Right lobe of liver (tissue), 6 donors: ENCODE measurements around the gene FNIP2. TPM values are rescaled to one million over a fixed set of nuclear protein-coding genes. Genes with fewer than 3 reads are reported as not detected.

ENCODE experiments used
- ATAC-seq, 4 donors: fragments of 200-7000 bp; cut with Tn5 transposase; one replicate each; pipeline ENCODE4 v1.9.1; 2020; ENCODE audit warnings: mild to moderate bottlenecking in 4 of 4, moderate library complexity in 4 of 4
- DNase-seq, 3 donors: peaks; one replicate each; pipeline ENCODE4 v3.0.0-alpha.2; 2020
- H3K27ac ChIP-seq, 3 donors: fragments of 200-600 bp; one replicate each; pipeline ENCODE4 v1.8.0; 2022
- H3K27me3 ChIP-seq, 2 donors: fragments of 200-600 bp; one replicate each; pipeline ENCODE4 v1.8.0; 2022
- H3K36me3 ChIP-seq, 4 donors: fragments of 200-600 bp; sonication (generic) in 1 of 4; one replicate each; pipeline versions ENCODE4 v1.5.1 to v1.8.0; 2017 to 2022; ENCODE audit warnings: control low read depth in 1 of 4
- H3K4me1 ChIP-seq, 4 donors: fragments of 200-600 bp; sonication (generic) in 1 of 4; one replicate each; pipeline versions ENCODE4 v1.5.1 to v1.8.0; 2017 to 2022; ENCODE audit warnings: control low read depth in 1 of 4
- H3K4me3 ChIP-seq, 3 donors: fragments of 200-600 bp; one replicate each; pipeline ENCODE4 v1.8.0; 2022
- H3K9me3 ChIP-seq, 4 donors: fragments of 200-600 bp; sonication (generic) in 1 of 4; one replicate each; pipeline versions ENCODE4 v1.5.1 to v1.8.0; 2017 to 2022; ENCODE audit warnings: control low read depth in 1 of 4
- POLR2A ChIP-seq: fragments of 450-650 bp; IDR thresholded peaks from one replicate; pipeline ENCODE4 v1.6.1; 2017; ENCODE audit warnings: antibody characterized with exemption, mild to moderate bottlenecking
- WGBS: methylation state at CpG from one replicate; pipeline ENCODE4 v1.1.6; 2018; ENCODE audit warnings: low coverage, low lambda C conversion rate; ENCODE audit not compliant: insufficient coverage; ENCODE audit errors: missing lambda C conversion rate; 5-methylcytosine and 5-hydroxymethylcytosine counted together
- intact Hi-C, 2 donors: fragments of 100-400 bp; cut with DNase I; formaldehyde crosslinking; loops; one replicate each; pipeline versions ENCODE4 v1.11.2 to v1.14.1; 2022
- total RNA-seq, 6 experiments: library from RNA; depleted of rRNA in 2 of 6; stranded (reverse); fragments of >200 nt in 2 of 6; fragmentation: NEBNext Ultra II Directional in 3 of 6; extraction: Animal tissue kit (Norgen Biotek cat#: 25700) in 3 of 6; gene quantifications; one replicate each; pipeline versions ENCODE4 v1.1.0 to v1.2.4, GENCODE V29; 2016 to 2023
- TF ChIP-seq, protein P1 (sequence below), 4 donors: fragments of 200-600 bp in 3 of 4; fragments of 450-650 bp in 1 of 4; IDR thresholded peaks; one replicate each; pipeline versions ENCODE4 v1.5.1 to v1.8.0; 2016 to 2022; ENCODE audit warnings: antibody characterized with exemption in 4 of 4, mild to moderate bottlenecking in 2 of 4
- donor health status: DM: no; HTN: yes; CAD: no.
- donor health status: DM: no; HTN: no; CAD: no.
- donor health status: DM: no; HTN: no; CAD: no.
- donor health status: DM: no; HTN: yes; CAD: no.
- donor health status: DM: no; HTN: yes; CAD: no.

The FNIP2 gene
- total RNA-seq, 6 experiments from 2014 or later = 34.2 to 67.4 (median 37.8) TPM

DNA sequence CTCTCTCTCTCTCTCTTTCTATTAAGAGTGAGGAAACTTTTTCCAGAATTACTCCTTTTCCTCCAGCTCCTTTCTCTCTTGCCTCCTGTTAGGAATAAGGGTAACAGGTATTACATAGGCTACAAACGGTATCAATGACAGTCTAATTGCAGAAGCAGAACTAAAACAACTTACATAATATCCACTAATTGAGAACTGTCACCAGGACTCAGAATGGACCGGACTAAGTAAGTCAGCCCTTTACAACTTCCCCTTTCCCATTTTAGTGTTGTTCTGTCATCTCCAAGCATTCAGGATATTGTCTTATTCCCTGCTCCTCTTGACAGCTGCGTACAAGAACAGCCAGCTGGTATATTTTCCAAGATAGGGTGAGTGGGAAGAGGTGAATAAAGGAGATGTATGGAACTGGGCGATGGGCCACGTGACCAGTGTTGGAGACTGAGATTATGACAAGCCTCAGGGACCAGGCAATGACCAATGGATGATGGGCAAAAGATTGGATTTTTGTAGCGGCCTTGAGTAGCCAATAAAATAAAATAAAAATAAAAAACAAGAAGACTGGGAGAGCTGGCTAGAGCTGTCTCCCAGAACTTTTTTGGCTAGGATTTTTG is 2.3 kb upstream of the FNIP2 start:
- Histone ChIP-seq H3K4me3 (no peak overlapping the region), H3K27ac (no peak overlapping the region), H3K36me3 (no peaks in the 10 kb centered on the region), H3K9me3 (no peaks in the 10 kb centered on the region), H3K27me3 (no peaks in the 10 kb centered on the region), H3K4me1 (peaks cover 0 to 15% (median 0%) of the 10 kb centered on the region in 4 donors)
- DNase-seq (no peak), ATAC-seq (no peak)
- intact Hi-C loops = no loop called here
- no peak for TF ChIP-seq POLR2A
- TF ChIP-seq, protein P1, sequence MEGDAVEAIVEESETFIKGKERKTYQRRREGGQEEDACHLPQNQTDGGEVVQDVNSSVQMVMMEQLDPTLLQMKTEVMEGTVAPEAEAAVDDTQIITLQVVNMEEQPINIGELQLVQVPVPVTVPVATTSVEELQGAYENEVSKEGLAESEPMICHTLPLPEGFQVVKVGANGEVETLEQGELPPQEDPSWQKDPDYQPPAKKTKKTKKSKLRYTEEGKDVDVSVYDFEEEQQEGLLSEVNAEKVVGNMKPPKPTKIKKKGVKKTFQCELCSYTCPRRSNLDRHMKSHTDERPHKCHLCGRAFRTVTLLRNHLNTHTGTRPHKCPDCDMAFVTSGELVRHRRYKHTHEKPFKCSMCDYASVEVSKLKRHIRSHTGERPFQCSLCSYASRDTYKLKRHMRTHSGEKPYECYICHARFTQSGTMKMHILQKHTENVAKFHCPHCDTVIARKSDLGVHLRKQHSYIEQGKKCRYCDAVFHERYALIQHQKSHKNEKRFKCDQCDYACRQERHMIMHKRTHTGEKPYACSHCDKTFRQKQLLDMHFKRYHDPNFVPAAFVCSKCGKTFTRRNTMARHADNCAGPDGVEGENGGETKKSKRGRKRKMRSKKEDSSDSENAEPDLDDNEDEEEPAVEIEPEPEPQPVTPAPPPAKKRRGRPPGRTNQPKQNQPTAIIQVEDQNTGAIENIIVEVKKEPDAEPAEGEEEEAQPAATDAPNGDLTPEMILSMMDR (IDR thresholded peaks at IDR 0.05) = no peak
- 75% methylated on average over 6 of the region's 6 CpGs for WGBS

DNA sequence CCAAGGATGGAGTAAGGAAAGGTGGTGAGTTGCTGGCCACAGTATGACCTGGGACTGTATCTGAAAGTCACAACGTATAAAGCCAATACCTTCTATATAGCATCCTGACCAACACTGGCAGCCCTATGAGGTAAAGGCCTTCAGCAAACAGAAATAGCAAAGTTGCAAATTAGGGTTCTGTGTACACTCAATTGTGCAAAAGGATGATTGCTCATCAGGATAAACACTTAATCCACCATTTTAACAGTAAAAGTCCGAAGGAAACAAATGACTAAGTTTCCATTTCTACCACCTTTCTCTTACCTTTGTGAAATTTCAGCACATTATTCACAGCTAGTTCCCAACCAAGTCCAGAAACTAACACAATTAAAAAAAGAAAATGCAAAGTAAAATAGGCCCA is 1.4 kb upstream of the FNIP2 start:
- intact Hi-C loops = no loop called here
- peaks cover 0 to 16% (median 0%) of the 10 kb centered on the region in 4 donors for H3K4me1 ChIP-seq
- no peak overlapping the region for H3K4me3 ChIP-seq
- no peaks in the 10 kb centered on the region for H3K9me3 ChIP-seq
- no peak overlapping the region for H3K27ac ChIP-seq
- ATAC-seq = no peak
- H3K36me3 ChIP-seq = no peaks in the 10 kb centered on the region
- WGBS = 44% methylated on average over 2 of the region's 2 CpGs
- TF ChIP-seq, protein P1 (IDR thresholded peaks at IDR 0.05) = no peak
- TF ChIP-seq POLR2A = no peak
- H3K27me3 ChIP-seq = no peaks in the 10 kb centered on the region
- DNase-seq = no peak

DNA sequence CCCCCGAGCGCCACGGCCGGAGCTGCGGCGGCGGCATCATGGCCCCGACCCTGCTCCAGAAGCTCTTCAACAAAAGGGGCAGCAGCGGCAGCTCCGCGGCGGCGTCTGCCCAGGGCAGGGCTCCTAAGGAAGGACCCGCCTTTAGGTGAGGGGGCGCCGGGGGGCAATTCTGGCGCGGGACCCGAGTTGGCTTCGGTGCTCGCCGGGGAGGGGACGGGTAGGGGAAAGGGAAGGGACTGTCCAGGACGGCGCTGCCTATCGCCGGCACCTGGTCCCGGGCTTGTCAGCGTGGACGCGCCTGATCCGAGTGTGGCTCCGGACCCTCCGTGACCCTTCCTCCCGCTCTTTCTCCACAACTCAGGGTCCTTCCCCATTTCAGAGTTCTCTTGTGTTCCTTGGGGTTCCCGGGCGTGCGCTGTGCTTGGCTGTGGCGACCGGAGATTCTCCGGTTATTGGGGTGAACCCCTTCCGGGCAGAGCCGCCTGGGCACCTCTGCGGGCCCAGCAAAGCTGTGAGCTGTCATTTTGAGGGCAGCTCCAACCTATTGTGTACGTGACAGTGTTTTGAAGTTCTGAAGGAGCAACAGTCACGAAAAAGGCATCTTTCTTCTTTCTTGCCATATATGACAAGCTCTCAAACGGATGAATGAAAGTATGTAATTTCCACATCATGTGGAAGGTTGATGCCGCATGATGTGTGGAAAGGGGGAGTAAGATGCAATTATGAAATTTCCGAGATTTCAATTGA is 522 bp downstream of the FNIP2 start:
- no peaks in the 10 kb centered on the region for H3K9me3 ChIP-seq
- H3K4me3 ChIP-seq = peak overlapping the region; percentile 55 to 88 (median 76)
- no peaks in the 10 kb centered on the region for H3K27me3 ChIP-seq
- under 1% methylated on average over 27 of the region's 49 CpGs for WGBS
- peak overlapping the region; percentile 77 to 87 (median 81) for H3K27ac ChIP-seq
- peaks cover 0 to 16% (median 0%) of the 10 kb centered on the region in 4 donors for H3K4me1 ChIP-seq
- H3K36me3 ChIP-seq = no peaks in the 10 kb centered on the region
- TF ChIP-seq, protein P1 (IDR thresholded peaks at IDR 0.05) = no peak
- TF ChIP-seq POLR2A = no peak
- DNase-seq = peak; percentile 45 to 66 (median 62)
- peak; percentile 11 to 54 (median 26) for ATAC-seq
- intact Hi-C loops = no loop called here

DNA sequence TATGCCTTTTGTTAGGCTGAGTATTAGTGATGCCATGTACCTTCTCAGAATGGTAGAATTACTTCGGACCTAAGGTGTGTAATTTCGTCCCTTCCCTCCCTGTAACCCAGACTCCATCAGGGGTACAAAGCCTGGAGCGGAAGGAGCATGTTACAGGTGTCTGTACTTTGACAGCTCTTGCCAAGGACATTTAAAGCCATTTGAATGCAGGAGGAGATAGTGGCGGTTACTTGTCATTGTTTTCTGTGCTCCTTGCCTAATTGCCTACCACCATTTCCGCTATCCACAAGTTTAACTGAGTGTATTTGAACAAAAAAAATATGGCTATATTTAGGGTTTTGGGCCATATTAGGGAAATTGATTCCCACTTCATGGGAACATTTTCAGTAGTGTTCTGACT is 1.8 kb downstream of the FNIP2 start:
- TF ChIP-seq POLR2A = no peak
- TF ChIP-seq, protein P1 (IDR thresholded peaks at IDR 0.05) = no peak
- Histone ChIP-seq H3K9me3 (no peaks in the 10 kb centered on the region), H3K4me3 (peak overlapping the region in 1 of 3 donors; percentile 88), H3K27ac (no peak overlapping the region), H3K36me3 (no peaks in the 10 kb centered on the region), H3K27me3 (no peaks in the 10 kb centered on the region), H3K4me1 (peaks cover 0 to 18% (median 0%) of the 10 kb centered on the region in 4 donors)
- WGBS = 49% methylated on average over 4 of the region's 5 CpGs
- DNase-seq = no peak
- ATAC-seq = no peak
- intact Hi-C loops = no loop called here
